Ishikawa (cell line): Measurements from ENCODE around the gene CNTNAP2.

ENCODE experiments used
- CEBPB ChIP-seq: IDR thresholded peaks from 2 replicates; pipeline ENCODE4 v1.6.1; 2012
- CREB1 ChIP-seq: IDR thresholded peaks from 2 replicates; pipeline ENCODE4 v1.6.1; 2012; ENCODE audit warnings: low read depth
- EGR1 ChIP-seq: IDR thresholded peaks from 2 replicates; pipeline ENCODE4 v1.6.1; 2012
- EP300 ChIP-seq: IDR thresholded peaks from 2 replicates; pipeline ENCODE4 v1.6.1; 2012; ENCODE audit warnings: borderline replicate concordance
- FOXM1 ChIP-seq: IDR thresholded peaks from 2 replicates; pipeline ENCODE4 v1.6.1; 2012; ENCODE audit warnings: low read depth, borderline replicate concordance
- MAX ChIP-seq: IDR thresholded peaks from 2 replicates; pipeline ENCODE4 v1.6.1; 2012
- NFIC ChIP-seq: IDR thresholded peaks from 2 replicates; pipeline ENCODE4 v1.6.1; 2012
- RAD21 ChIP-seq: IDR thresholded peaks from 2 replicates; pipeline ENCODE4 v1.6.1; 2012; ENCODE audit warnings: low read depth
- REST ChIP-seq: IDR thresholded peaks from 2 replicates; pipeline ENCODE4 v1.6.1; 2012; ENCODE audit warnings: low read depth, mild to moderate bottlenecking
- TAF1 ChIP-seq: IDR thresholded peaks from 2 replicates; pipeline ENCODE4 v1.6.1; 2012; ENCODE audit warnings: low read depth, mild to moderate bottlenecking
- TCF12 ChIP-seq: IDR thresholded peaks from 2 replicates; pipeline ENCODE4 v1.6.1; 2012; ENCODE audit warnings: low read depth
- TEAD4 ChIP-seq: IDR thresholded peaks from 2 replicates; pipeline ENCODE4 v1.6.1; 2012
- USF1 ChIP-seq: IDR thresholded peaks from 2 replicates; pipeline ENCODE4 v1.6.1; 2012
- YY1 ChIP-seq: IDR thresholded peaks from 2 replicates; pipeline ENCODE4 v1.6.1; 2012; ENCODE audit warnings: low read depth
- ZBTB7A ChIP-seq: IDR thresholded peaks from 2 replicates; pipeline ENCODE4 v1.6.1; 2012; ENCODE audit warnings: low read depth

CNTNAP2 gene

GRCh38 chr7:146542101-146542500 lies 425.5 kb downstream of the CNTNAP2 start:
- TF ChIP-seq EGR1: no peak
- TF ChIP-seq ZBTB7A: no peak
- no peak for TF ChIP-seq MAX
- TF ChIP-seq TAF1: no peak
- TF ChIP-seq RAD21: no peak
- TF ChIP-seq NFIC: no peak
- TF ChIP-seq CEBPB: no peak
- TF ChIP-seq REST: no peak
- TF ChIP-seq EP300: no peak
- TF ChIP-seq CREB1: no peak

GRCh38 chr7:146544748-146545147 lies 428.1 kb downstream of the CNTNAP2 start:
- TF ChIP-seq REST (no peak), CEBPB (no peak), TCF12 (no peak)

GRCh38 chr7:146548816-146549215 lies 432.2 kb downstream of the CNTNAP2 start:
- TF ChIP-seq CREB1 (no peak), EGR1 (no peak), YY1 (no peak), RAD21 (no peak), REST (no peak), EP300 (no peak), TAF1 (no peak), CEBPB (no peak), MAX (no peak), FOXM1 (no peak), TEAD4 (no peak), ZBTB7A (no peak), NFIC (no peak), TCF12 (no peak)

GRCh38 chr7:146554556-146554955 lies 438.0 kb downstream of the CNTNAP2 start:
- TF ChIP-seq RAD21 (no peak), USF1 (no peak), TEAD4 (no peak), CREB1 (no peak), REST (no peak), YY1 (no peak), TAF1 (no peak), TCF12 (no peak)
